IPS-20b (cell line): ENCODE data around the gene CYTH2.
A peak's percentile ranks its signal among the peaks of the same experiment; 100 is the strongest.
"Not testable (repeated sequence)": the region's sequence is repeated elsewhere in the genome, so short reads cannot be mapped to it uniquely, and the experiment has no call there.

Experiments used
- H3K27ac ChIP-seq: one replicate; pipeline ENCODE4 v1.5.1; 2013; ENCODE audit warnings: low read length
- H3K27me3 ChIP-seq: 2 replicates; pipeline ENCODE4 v1.6.1; 2013; ENCODE audit warnings: mild to moderate bottlenecking, low read length, inconsistent platforms; ENCODE audit not compliant: insufficient read depth
- H3K36me3 ChIP-seq: 2 replicates; pipeline ENCODE4 v1.6.1; 2013; ENCODE audit warnings: low read depth, mild to moderate bottlenecking, inconsistent platforms, low read length, moderate library complexity; ENCODE audit not compliant: insufficient read depth
- H3K4me1 ChIP-seq: 2 replicates; pipeline ENCODE4 v1.6.1; 2013; ENCODE audit warnings: mild to moderate bottlenecking, control low read depth, inconsistent platforms, low read length, moderate library complexity; ENCODE audit not compliant: insufficient read depth
- H3K4me3 ChIP-seq: 2 replicates; pipeline ENCODE4 v1.5.1; 2013; ENCODE audit warnings: mild to moderate bottlenecking, low read length, inconsistent platforms
- H3K9ac ChIP-seq: 2 replicates; pipeline ENCODE4 v1.6.1; 2013; ENCODE audit warnings: low read depth, mild to moderate bottlenecking, inconsistent platforms, low read length, moderate library complexity
- H3K9me3 ChIP-seq: 2 replicates; pipeline ENCODE4 v1.6.1; 2013; ENCODE audit warnings: mild to moderate bottlenecking, low read depth, low read length, inconsistent platforms; ENCODE audit not compliant: insufficient read depth

The CYTH2 gene

DNA sequence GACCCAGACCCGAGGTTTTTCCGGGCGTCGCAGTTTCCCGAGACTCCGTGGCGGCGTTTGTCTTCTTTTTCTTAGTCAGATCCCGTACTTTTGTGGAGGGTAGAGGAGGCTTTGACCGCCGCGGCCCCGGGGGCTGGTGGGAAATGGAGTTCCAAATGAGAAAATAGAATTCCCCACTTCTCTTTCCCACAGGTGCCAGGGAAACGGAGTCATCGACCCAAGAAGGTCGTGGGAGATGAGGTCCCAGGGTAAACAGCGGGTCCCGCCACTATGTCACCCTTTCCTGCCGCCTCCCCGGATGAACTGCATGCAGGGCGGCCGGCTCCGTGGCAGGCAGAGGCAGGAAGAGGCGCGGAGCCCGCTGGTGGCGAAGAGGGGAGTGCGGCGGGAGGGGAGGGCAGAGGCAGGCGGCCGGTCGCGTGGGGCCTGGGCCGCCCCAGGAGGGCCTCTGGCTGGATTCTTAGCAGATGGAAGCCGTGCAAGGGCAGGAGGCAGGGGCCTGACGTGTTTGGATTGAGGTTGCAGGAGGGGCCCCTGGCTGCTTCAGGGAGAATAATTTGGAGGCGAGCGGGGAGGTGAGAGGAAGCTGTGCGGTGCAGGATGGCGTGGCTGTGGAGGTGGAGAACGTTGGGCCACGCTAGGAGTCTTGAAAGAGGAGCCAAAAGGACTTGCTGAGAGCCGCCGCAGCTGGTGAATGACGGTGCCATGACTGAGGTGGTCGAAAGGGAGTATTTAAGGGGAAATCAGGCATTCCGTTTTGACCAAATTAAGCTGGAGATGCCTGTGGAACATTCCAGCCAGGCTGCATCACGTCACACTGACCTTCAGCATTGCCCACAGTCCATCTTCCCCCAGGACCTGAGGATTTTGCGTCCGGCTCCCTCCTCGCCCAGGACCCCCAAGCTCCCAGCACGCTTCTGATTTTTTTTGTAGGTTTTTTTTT is 11.7 kb downstream of the CYTH2 start:
- H3K27ac ChIP-seq, result no peak overlapping the region
- no peaks in the 10 kb centered on the region for H3K27me3 ChIP-seq
- no peak overlapping the region for H3K9ac ChIP-seq
- no peaks in the 10 kb centered on the region for H3K9me3 ChIP-seq
- H3K4me1 ChIP-seq, result no peaks in the 10 kb centered on the region
- peak overlapping the region; percentile 33; the same call in 1 of the 2 replicates for H3K4me3 ChIP-seq
- H3K36me3 ChIP-seq, result peaks cover 39% of the 10 kb centered on the region

DNA sequence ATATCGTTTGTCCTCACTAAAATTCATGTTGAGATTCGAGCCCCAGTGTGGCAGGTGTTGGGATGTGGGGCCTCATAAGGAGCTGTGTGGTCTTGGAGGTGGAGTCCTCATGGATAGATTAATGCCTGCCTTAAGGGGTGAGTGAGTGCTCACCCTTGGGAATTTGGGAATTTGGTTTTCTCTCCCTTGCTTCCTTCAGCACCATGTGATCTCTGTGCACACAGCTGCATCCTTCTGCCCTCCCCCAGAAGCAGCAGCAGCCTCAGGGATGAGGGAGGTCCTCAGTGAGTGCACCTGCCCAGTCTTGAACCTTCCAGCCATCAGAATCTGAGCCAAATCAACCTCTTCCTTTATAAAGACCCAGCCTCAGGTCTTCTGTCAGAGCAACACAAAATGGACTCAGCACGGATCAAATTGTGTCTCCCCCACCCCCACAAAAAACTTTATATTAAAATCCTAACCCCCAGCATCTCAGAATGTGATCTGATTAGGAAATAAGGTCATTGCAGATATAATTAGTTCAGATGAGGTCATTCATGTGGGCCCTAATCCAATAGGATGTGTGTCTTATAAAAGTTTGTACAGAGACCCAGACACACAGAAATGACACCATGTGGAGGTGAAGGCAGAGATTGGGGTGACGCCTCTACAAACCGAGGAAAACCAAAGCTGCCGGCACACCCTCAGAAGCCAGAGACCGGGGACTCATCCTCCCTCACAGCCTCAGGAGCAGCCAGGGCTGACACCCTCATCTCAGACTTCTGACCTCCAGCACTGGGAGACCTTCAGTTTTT is 12.9 kb downstream of the CYTH2 start:
- Histone ChIP-seq H3K27ac (no peak overlapping the region), H3K9ac (no peak overlapping the region)

DNA sequence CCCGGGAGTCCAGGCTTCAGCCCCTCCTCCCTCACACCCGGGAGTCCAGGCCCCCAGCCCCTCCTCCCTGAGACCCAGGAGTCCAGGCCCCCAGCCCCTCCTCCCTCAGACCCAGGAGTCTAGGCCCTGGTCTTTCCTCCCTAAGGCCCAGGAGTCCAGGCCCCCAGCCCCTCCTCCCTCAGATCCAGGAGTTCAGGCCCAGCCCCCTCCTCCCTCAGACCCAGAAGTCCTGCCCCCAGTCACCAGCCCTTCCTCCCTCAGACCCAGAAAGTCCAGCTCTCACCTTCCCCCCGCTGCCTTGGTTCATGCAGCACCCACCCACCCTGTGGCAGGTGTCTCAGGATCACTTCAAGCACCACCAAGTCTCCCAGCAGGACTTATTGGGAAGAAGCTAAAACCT is 14.1 kb downstream of the CYTH2 start:
- H3K9me3 ChIP-seq, result no peaks in the 10 kb centered on the region
- peaks cover 5% of the 10 kb centered on the region; the same call in 1 of the 2 replicates for H3K27me3 ChIP-seq
- no peak overlapping the region for H3K9ac ChIP-seq
- no peak overlapping the region for H3K27ac ChIP-seq
- H3K4me1 ChIP-seq, result no peaks in the 10 kb centered on the region
- H3K36me3 ChIP-seq, result peaks cover 16% of the 10 kb centered on the region
- H3K4me3 ChIP-seq, result no peak overlapping the region

More for the DNA sequence above, 12.9 kb downstream of the CYTH2 start:
- H3K4me3 ChIP-seq, result no peak overlapping the region
- peaks cover 28% of the 10 kb centered on the region for H3K36me3 ChIP-seq
- H3K9me3 ChIP-seq, result no peaks in the 10 kb centered on the region
- no peaks in the 10 kb centered on the region for H3K4me1 ChIP-seq
- no peaks in the 10 kb centered on the region for H3K27me3 ChIP-seq

DNA sequence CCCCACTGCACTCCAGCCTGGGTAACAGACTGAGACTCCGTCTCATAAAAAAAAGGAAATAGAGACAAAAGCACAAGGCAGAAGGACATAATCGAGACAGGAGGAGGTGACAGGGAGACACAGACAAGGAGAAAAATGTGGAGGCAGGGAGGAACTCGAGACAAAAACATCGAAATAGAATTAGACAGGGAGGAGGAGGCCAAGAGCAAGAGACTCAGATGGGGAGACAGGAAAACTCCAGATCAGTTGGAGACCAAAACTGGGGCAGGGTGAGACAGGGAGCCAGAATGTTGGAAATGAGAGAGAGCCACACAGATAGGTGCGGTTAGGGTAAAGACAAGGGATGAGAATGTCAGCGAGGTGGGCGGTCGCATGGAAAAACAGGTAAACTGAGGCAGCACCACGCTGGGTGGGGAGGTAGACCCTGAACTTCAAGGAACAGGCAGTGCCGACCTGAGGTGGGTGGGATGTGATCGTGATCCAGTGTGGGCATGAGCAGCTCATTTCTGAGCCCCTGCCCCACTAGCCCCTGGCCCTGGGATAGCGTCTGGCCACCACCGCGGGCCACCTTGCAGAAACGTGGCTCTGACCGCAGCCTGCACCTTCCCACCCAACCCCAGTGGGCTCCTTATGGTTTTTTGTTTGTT is 15.2 kb downstream of the CYTH2 start:
- Histone ChIP-seq H3K27ac (no peak overlapping the region), H3K27me3 (peaks cover 5% of the 10 kb centered on the region; the same call in 1 of the 2 replicates), H3K36me3 (peaks cover 8% of the 10 kb centered on the region), H3K4me1 (no peaks in the 10 kb centered on the region), H3K9me3 (no peaks in the 10 kb centered on the region), H3K4me3 (no peak overlapping the region), H3K9ac (no peak overlapping the region)

DNA sequence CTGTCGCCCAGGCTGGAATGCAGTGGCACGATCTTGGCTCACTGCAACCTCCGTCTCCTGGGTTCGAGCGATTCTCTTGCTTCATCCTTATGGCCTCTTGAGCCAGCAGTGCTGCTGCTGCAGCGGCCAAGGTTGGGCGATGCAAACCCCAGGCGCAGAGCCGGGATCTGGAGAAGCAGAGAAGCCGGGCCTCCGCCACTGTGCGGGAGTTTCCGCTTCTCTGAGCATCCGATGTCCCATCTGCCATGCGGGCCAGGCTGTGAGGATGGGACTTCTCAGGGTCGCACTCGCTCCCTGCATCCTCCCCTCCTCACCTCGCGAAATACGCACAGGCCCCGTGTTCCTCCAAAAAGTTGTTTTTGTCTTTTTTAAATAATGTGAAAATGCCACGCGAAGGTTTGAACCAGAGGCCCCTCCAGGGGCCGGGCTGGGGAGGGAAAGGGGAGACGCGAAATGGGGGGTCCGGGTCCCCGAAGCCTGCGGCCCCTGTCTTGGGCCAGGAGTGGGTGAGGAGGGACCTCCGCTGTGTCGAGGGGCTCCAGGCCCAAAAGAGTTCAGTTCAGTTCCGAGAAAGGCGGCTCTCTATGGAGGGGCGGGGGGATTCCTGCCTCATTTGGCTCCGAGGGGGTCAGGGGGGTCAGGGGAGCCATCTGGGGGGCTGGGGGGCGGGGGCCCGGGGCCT is 15.9 kb downstream of the CYTH2 start:
- H3K27ac ChIP-seq, result no peak overlapping the region
- no peaks in the 10 kb centered on the region for H3K4me1 ChIP-seq
- no peaks in the 10 kb centered on the region for H3K9me3 ChIP-seq
- H3K27me3 ChIP-seq, result peaks cover 9% of the 10 kb centered on the region
- no peak overlapping the region for H3K9ac ChIP-seq
- H3K36me3 ChIP-seq, result peaks cover under 1% of the 10 kb centered on the region; the same call in 1 of the 2 replicates
- no peak overlapping the region for H3K4me3 ChIP-seq

DNA sequence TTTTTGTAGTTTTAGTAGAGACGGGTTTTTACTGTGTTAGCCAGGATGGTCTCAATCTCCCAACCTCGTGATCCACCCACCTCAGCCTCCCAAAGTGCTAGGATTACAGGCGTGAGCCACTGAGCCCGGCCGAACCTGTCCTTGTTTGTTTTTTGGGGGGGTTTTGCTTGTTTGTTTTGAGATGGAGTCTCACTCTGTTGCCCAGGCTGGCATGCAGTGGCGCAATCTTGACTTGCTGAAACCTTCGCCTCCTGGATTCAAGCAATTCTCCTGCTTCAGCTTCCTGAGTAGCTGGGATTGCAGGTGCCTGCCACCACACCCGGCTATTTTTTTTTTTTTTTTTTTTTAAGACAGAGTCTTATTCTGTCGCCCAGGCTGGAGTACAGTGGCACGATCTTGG is 17.5 kb downstream of the CYTH2 start:
- not testable (repeated sequence) for H3K36me3 ChIP-seq, H3K4me3 ChIP-seq, H3K9ac ChIP-seq, H3K9me3 ChIP-seq, H3K4me1 ChIP-seq, H3K27ac ChIP-seq
- peaks cover 17% of the 10 kb centered on the region for H3K27me3 ChIP-seq

DNA sequence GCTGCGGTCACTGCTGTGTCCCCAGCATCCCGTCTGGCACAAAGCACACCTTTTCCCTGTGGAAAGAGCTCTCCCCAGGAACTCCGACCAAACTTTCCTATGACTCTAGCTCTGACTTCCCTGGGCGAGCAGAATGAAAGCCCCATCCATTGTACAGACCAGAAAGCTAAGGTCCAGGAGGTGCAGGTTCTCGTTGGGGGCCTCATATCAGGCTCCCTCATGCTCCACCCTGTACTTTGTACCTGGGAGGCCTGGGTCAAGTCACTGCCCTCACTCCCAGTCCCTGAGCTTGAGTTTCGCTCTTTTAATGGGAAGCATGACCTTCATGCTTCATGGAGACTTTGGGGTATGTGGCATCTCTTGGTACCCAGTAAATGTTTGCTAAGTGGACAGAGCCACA is 18.4 kb downstream of the CYTH2 start:
- Histone ChIP-seq H3K27me3 (peaks cover 17% of the 10 kb centered on the region), H3K36me3 (no peaks in the 10 kb centered on the region), H3K9me3 (no peaks in the 10 kb centered on the region), H3K9ac (no peak overlapping the region), H3K4me3 (no peak overlapping the region), H3K27ac (no peak overlapping the region), H3K4me1 (peaks cover 11% of the 10 kb centered on the region; the same call in 1 of the 2 replicates)

DNA sequence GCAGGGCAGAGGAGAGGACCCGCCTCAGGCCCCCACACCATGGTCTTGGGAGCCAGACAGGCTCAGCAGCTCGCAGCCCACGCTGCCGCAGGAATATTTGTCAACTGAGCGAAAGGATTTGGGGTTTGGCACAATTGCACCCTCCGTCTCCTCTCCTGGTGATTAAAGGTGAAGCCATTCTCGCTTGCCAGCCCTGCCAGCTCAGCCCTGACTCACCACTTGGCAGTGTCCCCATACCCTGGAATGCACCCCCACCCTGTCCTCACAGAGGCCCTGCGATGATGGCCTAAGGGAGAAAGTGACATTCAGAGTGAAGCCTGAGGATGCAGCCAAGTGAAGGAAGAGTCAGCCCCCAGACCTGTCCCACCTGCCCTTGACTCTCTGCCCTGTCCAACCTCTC is 18.8 kb downstream of the CYTH2 start:
- no peaks in the 10 kb centered on the region for H3K36me3 ChIP-seq
- peaks cover 12% of the 10 kb centered on the region; the same call in 1 of the 2 replicates for H3K4me1 ChIP-seq
- H3K9ac ChIP-seq, result no peak overlapping the region
- H3K9me3 ChIP-seq, result no peaks in the 10 kb centered on the region
- no peak overlapping the region for H3K27ac ChIP-seq
- H3K27me3 ChIP-seq, result peaks cover 17% of the 10 kb centered on the region
- no peak overlapping the region for H3K4me3 ChIP-seq

DNA sequence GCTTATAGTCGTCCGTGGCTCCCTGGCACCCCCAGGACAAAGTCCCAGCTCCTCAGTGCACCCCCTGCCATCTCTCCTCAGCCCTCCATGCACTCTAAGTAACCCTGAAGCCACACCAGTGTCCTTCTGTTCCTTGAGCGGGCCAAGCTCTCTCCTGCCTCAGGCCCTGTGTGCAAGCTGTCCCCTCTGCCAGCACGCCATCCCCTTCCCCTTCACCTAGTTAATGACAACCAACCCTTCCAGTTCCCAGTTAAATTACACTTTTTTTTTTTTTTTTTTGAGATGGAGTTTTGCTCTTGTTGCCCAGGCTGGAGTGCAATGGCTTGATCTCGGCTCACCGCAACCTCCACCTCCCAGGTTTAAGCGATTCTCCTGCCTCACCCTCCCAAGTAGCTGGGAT is 19.3 kb downstream of the CYTH2 start:
- H3K36me3 ChIP-seq, H3K4me3 ChIP-seq, H3K27ac ChIP-seq, H3K9me3 ChIP-seq, H3K9ac ChIP-seq: not testable (repeated sequence)
- H3K4me1 ChIP-seq, result peaks cover 12% of the 10 kb centered on the region; the same call in 1 of the 2 replicates
- H3K27me3 ChIP-seq, result peaks cover 17% of the 10 kb centered on the region

DNA sequence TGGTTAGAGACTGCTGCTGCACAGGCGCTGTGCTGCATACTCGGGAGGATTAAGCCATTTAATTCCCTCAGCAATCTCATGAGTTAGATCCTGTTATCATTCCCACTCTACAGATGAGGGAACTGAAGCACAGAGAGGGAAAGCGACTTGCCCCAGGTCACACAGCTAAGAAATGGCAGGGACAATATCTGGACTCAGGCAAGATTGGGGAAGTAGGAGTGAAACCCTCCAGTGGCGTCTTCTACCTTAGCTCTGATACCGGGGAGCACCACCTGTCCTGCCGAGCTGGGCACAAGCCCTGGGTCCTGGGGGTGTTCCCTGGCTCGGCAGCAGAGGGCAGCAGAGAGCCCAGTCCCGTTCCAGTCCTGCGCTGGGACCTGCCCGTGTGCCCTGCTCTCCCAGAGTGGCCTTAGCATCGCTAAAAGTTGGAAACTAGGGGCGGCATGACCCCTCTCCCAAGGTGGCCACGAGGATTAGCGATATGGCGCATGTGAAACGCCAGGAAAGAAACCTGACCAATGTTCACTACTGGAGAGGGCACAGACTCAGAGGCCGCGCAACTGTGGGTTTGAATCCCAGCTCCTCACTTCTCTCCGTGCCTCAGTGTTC is 20.5 kb downstream of the CYTH2 start:
- no peak overlapping the region for H3K27ac ChIP-seq
- no peaks in the 10 kb centered on the region for H3K36me3 ChIP-seq
- H3K27me3 ChIP-seq, result peaks cover 25% of the 10 kb centered on the region
- H3K4me1 ChIP-seq, result peaks cover 12% of the 10 kb centered on the region; the same call in 1 of the 2 replicates
- H3K9ac ChIP-seq, result no peak overlapping the region
- no peak overlapping the region for H3K4me3 ChIP-seq
- no peaks in the 10 kb centered on the region for H3K9me3 ChIP-seq
